HEK293 (cell line): Measurements from ENCODE around the gene PCDHB4.

Experiments used
- CTCF ChIA-PET: fragments of 350-600 bp; formaldehyde crosslinking; extraction: SDS; loops from one replicate; lab custom pipeline; 2021; ENCODE audit warnings: antibody characterized with exemption; lab: Yijun Ruan, JAX
- POLR2A ChIA-PET: fragments of 300-600 bp; formaldehyde crosslinking; extraction: SDS; loops from one replicate; lab custom pipeline; 2020; ENCODE audit warnings: antibody characterized with exemption, inconsistent platforms; lab: Yijun Ruan, JAX
- H3K27ac ChIP-seq: fragments of 200-500 bp; sonication (Bioruptor generic); 2 replicates; pipeline ENCODE4 v1.5.1; 2014; ENCODE audit warnings: low read depth, low read length, control low read depth, inconsistent platforms; ENCODE audit errors: extremely low read depth
- H3K36me3 ChIP-seq, 2 experiments: fragments of 200-500 bp in 1 of 2; sonication (Bioruptor generic) in 1 of 2; 1 replicate in 1 of 2; 2 replicates in 1 of 2; pipeline ENCODE4 v1.5.1; 2014 to 2017; ENCODE audit warnings: inconsistent platforms in 2 of 2, low read length in 2 of 2; ENCODE audit not compliant: control insufficient read depth in 2 of 2, insufficient read depth in 1 of 2
- H3K4me1 ChIP-seq: fragments of 200-500 bp; sonication (Bioruptor generic); 2 replicates; pipeline ENCODE4 v1.5.1; 2014; ENCODE audit warnings: mild to moderate bottlenecking, low read length, inconsistent platforms; ENCODE audit not compliant: control insufficient read depth, insufficient read depth
- H3K4me3 ChIP-seq: 2 replicates; pipeline ENCODE4 v1.5.1; 2011; ENCODE audit warnings: low read depth, mild to moderate bottlenecking, control low read depth, low read length, moderate library complexity
- H3K9me3 ChIP-seq: fragments of 200-500 bp; sonication (Bioruptor generic); 2 replicates; pipeline ENCODE4 v1.5.1; 2014; ENCODE audit warnings: low read depth, low read length, inconsistent platforms; ENCODE audit not compliant: control insufficient read depth, insufficient read depth
- KLF1 ChIP-seq: fragments of 450-650 bp; formaldehyde crosslinking; IDR thresholded peaks from 2 replicates; pipeline ENCODE4 v1.5.1; 2016; ENCODE audit warnings: missing biosample characterization, missing genetic modification characterization
- MZF1 ChIP-seq: fragments of 450-650 bp; formaldehyde crosslinking; IDR thresholded peaks from 2 replicates; pipeline ENCODE4 v1.5.1; 2017; ENCODE audit warnings: missing biosample characterization, missing genetic modification characterization, borderline replicate concordance
- PRDM2 ChIP-seq: fragments of 450-650 bp; formaldehyde crosslinking; IDR thresholded peaks from 2 replicates; pipeline ENCODE4 v1.5.1; 2016; ENCODE audit warnings: missing biosample characterization, missing genetic modification characterization, borderline replicate concordance
- ZBTB11 ChIP-seq: fragments of 450-650 bp; formaldehyde crosslinking; conservative IDR thresholded peaks from 2 replicates; pipeline ENCODE4 v1.5.1; 2016; ENCODE audit warnings: low read depth, missing biosample characterization, missing genetic modification characterization
- ZFHX2 ChIP-seq: fragments of 450-650 bp; formaldehyde crosslinking; conservative IDR thresholded peaks from 2 replicates; pipeline ENCODE4 v1.5.1; 2016; ENCODE audit warnings: missing biosample characterization, missing genetic modification characterization
- ZFP69B ChIP-seq: fragments of 450-650 bp; formaldehyde crosslinking; IDR thresholded peaks from 2 replicates; pipeline ENCODE4 v1.5.1; 2016; ENCODE audit warnings: missing biosample characterization, missing genetic modification characterization
- ZNF112 ChIP-seq: fragments of 450-650 bp; formaldehyde crosslinking; IDR thresholded peaks from 2 replicates; pipeline ENCODE4 v1.5.0; 2017; ENCODE audit warnings: missing biosample characterization, missing genetic modification characterization
- ZNF184 ChIP-seq: fragments of 450-650 bp; IDR thresholded peaks from 2 replicates; pipeline ENCODE4 v1.5.1; 2018; ENCODE audit warnings: missing biosample characterization, mild to moderate bottlenecking, missing genetic modification characterization
- ZNF19 ChIP-seq: fragments of 450-650 bp; formaldehyde crosslinking; IDR thresholded peaks from 2 replicates; pipeline ENCODE4; 2016; ENCODE audit warnings: missing biosample characterization, missing genetic modification characterization, low read depth
- ZNF223 ChIP-seq: fragments of 450-650 bp; formaldehyde crosslinking; IDR thresholded peaks from 2 replicates; pipeline ENCODE4 v1.5.1; 2016; ENCODE audit warnings: missing biosample characterization, missing genetic modification characterization
- ZNF335 ChIP-seq: fragments of 450-650 bp; formaldehyde crosslinking; conservative IDR thresholded peaks from 2 replicates; pipeline ENCODE4 v1.5.1; 2016; ENCODE audit warnings: missing biosample characterization, missing genetic modification characterization
- ZNF350 ChIP-seq: fragments of 450-650 bp; formaldehyde crosslinking; IDR thresholded peaks from 2 replicates; pipeline ENCODE4 v1.5.0; 2017; ENCODE audit warnings: missing biosample characterization, mild to moderate bottlenecking, missing genetic modification characterization
- ZNF398 ChIP-seq: fragments of 450-650 bp; formaldehyde crosslinking; IDR thresholded peaks from 2 replicates; pipeline ENCODE4 v1.5.1; 2017; ENCODE audit warnings: missing biosample characterization, missing genetic modification characterization
- ZNF518A ChIP-seq: fragments of 450-650 bp; formaldehyde crosslinking; conservative IDR thresholded peaks from 2 replicates; pipeline ENCODE4 v1.5.1; 2016; ENCODE audit warnings: low read depth, missing biosample characterization, missing genetic modification characterization
- ZNF549 ChIP-seq: fragments of 450-650 bp; IDR thresholded peaks from 2 replicates; pipeline ENCODE4 v1.5.1; 2018; ENCODE audit warnings: missing biosample characterization, missing genetic modification characterization, mild to moderate bottlenecking, inconsistent platforms, moderate library complexity
- ZNF654 ChIP-seq: fragments of 450-650 bp; formaldehyde crosslinking; IDR thresholded peaks from 2 replicates; pipeline ENCODE4 v1.5.1; 2016; ENCODE audit warnings: low read depth, missing biosample characterization, missing genetic modification characterization
- ZNF660 ChIP-seq: fragments of 450-650 bp; IDR thresholded peaks from 2 replicates; pipeline ENCODE4 v1.5.1; 2018; ENCODE audit warnings: missing biosample characterization, mild to moderate bottlenecking, missing genetic modification characterization
- ZNF777 ChIP-seq: fragments of 450-650 bp; formaldehyde crosslinking; IDR thresholded peaks from 2 replicates; pipeline ENCODE4 v1.5.1; 2017; ENCODE audit warnings: missing biosample characterization, missing genetic modification characterization, borderline replicate concordance

Gene PCDHB4

GRCh38 chr5:141082228-141082627 is 39.4 kb upstream of the PCDHB4 start:
- POLR2A ChIA-PET, result interaction anchor here (0.7 kb wide), 1 partner anchor 12 kb away, joined by 6 read pairs; the partner anchor contains the start of gene PCDHB2
- CTCF ChIA-PET, result interaction anchor here (0.7 kb wide), 1 partner anchor 42 kb away, joined by 3 read pairs; no protein-coding TSS in a partner anchor
- Histone ChIP-seq H3K4me1 (no peaks in the 10 kb centered on the region), H3K4me3 (no peak overlapping the region), H3K27ac (no peak overlapping the region), H3K9me3 (no peaks in the 10 kb centered on the region; the same call in 1 of the 2 replicates), H3K36me3 (no peaks in the 10 kb centered on the region)
- TF ChIP-seq ZNF777 (tag by site-specific recombination) (no peak), PRDM2 (tag by site-specific recombination) (no peak), ZFHX2 (tag by site-specific recombination) (no peak), MZF1 (tag by site-specific recombination) (no peak), ZFP69B (no peak), ZNF350 (tag by site-specific recombination) (no peak), ZNF398 (no peak), ZNF223 (no peak), KLF1 (tag by site-specific recombination) (no peak), ZNF19 (tag by site-specific recombination) (no peak), ZNF112 (no peak)

- H3K4me3 ChIP-seq, result peak overlapping the region; percentile 40
- no peaks in the 10 kb centered on the region; the same call in 1 of the 2 replicates for H3K9me3 ChIP-seq
- no peaks in the 10 kb centered on the region for H3K4me1 ChIP-seq
- H3K27ac ChIP-seq, result no peak overlapping the region
- ChIA-PET CTCF (interaction anchor here (0.6 to 1.7 kb wide), 11 partner anchors 8 to 479 kb away, joined by 3 to 13 read pairs (median 3); partner anchors contain the start of genes PCDHA8, PCDHB2, PCDHB7 and TAF7), POLR2A (interaction anchor here (0.9 kb wide), 1 partner anchor 10 kb away, joined by 3 read pairs; the partner anchor contains the start of gene PCDHB2)
- H3K36me3 ChIP-seq, result no peaks in the 10 kb centered on the region
- peak; percentile 87 for TF ChIP-seq ZNF654 (tag by site-specific recombination)
- TF ChIP-seq ZNF184, result peak; percentile 44; the same call in 1 of the 2 replicates
- no peak for TF ChIP-seq ZFP69B
- TF ChIP-seq ZNF660 (tag by site-specific recombination), result peak; percentile 88
- peak; percentile 46 for TF ChIP-seq ZBTB11 (tag by site-specific recombination)
- no peak for TF ChIP-seq ZNF549 (tag by site-specific recombination)
- peak; percentile 79 for TF ChIP-seq ZNF335
- TF ChIP-seq ZNF518A, result peak; percentile 57; the same call in 1 of the 2 replicates
Observed at GRCh38 chr5:141084487-141084989, 37.1 kb upstream of the PCDHB4 start.
